HG03064 (cell line): ENCODE data around the gene DYNC1LI1.

Source experiments
- ATAC-seq: cut with Tn5 transposase; IDR thresholded peaks from one replicate; pipeline ENCODE4 v1.9.1; 2021; ENCODE audit warnings: low read depth; ENCODE audit not compliant: unreplicated experiment

The DYNC1LI1 gene

GRCh38 chr3:32570421-32571191 is at the start of gene DYNC1LI1:
Gene DYNC1LI1, minus strand, starts transcription at chr3:32570858. Its CDS starts 88 bp downstream, at chr3:32570770.
- ATAC-seq = peak; percentile 90

- ATAC-seq = no peak
Observed at GRCh38 chr3:32619395-32619794, 48.7 kb upstream of the DYNC1LI1 start.

GRCh38 chr3:32616267-32616962 is 45.8 kb upstream of the DYNC1LI1 start:
- no peak for ATAC-seq

DNA sequence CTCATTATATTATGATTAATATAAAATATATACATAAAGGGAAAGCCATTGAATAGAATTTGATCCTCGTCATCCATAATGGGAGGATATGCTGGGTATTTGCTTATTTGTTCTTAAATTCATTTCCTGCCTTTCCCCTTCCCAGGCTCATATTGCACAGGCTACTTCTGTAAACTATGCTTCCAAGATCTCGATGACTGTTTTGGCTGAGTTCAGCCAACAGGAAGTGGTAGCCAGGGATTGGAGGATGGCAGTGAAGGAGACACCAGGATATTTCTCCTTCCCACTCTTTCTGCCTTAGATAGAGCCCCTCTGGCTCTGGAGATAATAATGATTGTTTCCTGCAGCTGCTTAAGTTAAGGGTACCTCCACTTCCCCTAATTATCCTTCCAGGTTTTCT is 44.3 kb upstream of the DYNC1LI1 start:
- ATAC-seq = no peak

DNA sequence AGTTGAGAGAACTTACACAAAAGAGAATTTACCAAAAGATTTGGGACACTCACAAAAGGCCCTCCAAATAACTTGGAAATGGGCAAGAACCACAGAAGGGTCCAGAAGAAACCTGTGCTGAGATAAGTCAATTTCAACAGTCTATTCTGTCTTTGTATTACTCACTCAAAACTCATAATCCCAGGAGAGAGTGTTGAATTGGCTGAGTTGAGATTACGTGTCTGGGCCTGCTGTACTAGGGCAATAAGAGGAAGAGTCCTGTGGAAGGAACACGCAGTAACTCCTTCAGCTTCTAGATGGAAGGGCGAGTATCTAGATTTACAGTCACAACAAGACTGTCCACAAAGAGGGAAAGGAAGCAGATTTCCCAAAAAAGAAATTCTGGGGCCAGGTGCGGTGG is 42.5 kb upstream of the DYNC1LI1 start:
- ATAC-seq = no peak

- ATAC-seq = no peak
Observed at GRCh38 chr3:32612547-32612946, 41.9 kb upstream of the DYNC1LI1 start.

DNA sequence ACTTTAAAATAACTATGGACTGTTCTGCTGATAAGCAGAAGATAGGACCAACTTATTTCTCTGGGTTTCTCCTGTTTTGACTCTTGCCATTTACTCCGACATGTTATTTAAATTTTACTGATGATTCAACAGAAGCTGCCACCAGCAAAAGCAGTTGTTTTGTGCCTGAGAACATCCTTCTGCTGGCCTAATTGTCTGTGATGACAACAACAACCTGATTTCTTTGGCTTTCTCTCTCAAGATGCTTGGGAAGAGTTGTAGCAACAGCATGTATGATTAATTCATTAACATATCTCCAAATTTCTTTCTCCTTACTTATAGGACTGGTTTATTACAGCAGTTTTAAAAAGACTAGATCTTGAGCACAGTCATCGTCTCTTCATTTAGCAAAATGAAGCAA is 36.9 kb upstream of the DYNC1LI1 start:
- no peak for ATAC-seq

GRCh38 chr3:32606960-32607359 is 36.3 kb upstream of the DYNC1LI1 start:
- ATAC-seq = no peak

GRCh38 chr3:32606277-32606676 is 35.6 kb upstream of the DYNC1LI1 start:
- no peak for ATAC-seq

- no peak for ATAC-seq
Observed at GRCh38 chr3:32603064-32603463, 32.4 kb upstream of the DYNC1LI1 start.

- no peak for ATAC-seq
Observed at GRCh38 chr3:32602206-32602605, 31.5 kb upstream of the DYNC1LI1 start.

DNA sequence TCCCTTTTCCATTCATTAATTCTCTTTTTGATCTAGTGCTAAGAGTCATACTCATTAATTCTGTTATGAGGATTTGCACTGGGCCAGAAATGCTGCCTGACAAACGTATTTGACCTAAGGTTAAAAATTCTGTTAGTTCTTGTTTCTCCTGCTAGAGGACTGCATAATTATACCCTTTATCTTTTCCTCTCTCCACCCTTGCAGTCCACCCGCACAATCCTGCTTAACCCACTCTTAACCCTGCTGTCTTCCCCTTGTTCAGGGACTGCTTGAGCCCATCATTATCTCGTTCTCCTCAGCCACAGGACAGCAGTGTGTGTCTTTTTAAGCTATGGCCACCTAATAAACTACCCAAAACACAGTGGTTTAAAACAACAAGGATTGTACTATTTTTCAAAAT is 31.1 kb upstream of the DYNC1LI1 start:
- ATAC-seq = no peak

GRCh38 chr3:32597656-32598055 is 27.0 kb upstream of the DYNC1LI1 start:
- no peak for ATAC-seq

DNA sequence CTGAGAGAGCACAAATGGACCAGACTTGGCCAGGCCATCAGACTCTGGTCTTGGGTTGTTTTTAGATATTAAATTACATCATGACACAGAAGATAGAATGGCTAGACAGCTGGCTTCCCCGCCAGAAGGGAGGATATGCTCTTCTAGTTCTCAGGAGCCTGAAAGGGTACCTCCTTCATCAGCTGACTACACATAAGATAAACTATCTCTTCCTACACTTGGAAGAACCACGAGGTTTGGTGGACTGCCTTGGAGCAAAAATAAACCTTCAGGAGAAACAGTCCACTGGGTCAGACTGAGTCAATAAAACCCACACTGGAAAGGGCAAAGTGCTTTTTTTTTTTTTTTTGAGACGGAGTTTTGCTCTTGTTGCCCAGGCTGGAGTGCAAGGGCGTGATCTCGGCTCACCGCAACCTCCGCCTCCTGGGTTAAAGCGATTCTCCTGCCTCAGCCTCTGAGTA is 26.3 kb upstream of the DYNC1LI1 start:
- ATAC-seq = no peak

GRCh38 chr3:32596282-32596908 is 25.7 kb upstream of the DYNC1LI1 start:
- ATAC-seq = no peak

- ATAC-seq = no peak
Observed at GRCh38 chr3:32595323-32595722, 24.7 kb upstream of the DYNC1LI1 start.

GRCh38 chr3:32593903-32594525 is 23.4 kb upstream of the DYNC1LI1 start:
- no peak for ATAC-seq

DNA sequence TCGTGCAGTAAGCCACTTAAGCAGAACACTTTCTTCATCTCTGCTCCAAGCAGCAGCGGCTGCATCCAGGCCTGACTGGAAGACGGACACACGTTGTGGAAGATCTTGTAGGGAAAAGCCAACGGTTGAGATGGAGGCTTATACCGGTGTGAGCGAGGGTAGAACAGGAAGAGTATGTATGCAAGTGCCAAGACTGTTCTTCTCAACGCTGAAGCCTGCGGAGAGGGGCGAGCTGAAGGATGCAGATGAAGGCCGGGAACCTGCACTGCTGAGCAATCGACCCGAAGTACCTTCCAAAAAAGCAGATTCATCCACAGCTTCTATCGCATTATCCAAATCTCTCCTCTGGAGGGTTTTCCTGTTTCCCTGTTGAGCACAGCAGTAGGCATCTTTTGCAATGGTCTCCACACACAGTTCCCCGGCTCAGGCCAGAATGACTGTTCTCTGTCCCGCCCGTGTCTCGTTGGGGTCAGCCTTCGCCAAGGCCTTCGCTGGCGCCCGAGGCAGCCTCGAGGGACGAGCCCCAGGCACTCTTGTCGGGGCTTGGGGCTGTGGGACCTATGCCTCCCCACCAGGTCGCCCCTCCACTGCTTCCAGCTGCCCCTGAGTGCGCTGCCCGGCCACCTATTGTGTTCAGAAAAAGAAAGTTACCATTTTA is 22.2 kb upstream of the DYNC1LI1 start:
- no peak for ATAC-seq

- no peak for ATAC-seq
Observed at GRCh38 chr3:32592011-32592410, 21.4 kb upstream of the DYNC1LI1 start.

GRCh38 chr3:32591186-32591585 is 20.5 kb upstream of the DYNC1LI1 start:
- no peak for ATAC-seq

DNA sequence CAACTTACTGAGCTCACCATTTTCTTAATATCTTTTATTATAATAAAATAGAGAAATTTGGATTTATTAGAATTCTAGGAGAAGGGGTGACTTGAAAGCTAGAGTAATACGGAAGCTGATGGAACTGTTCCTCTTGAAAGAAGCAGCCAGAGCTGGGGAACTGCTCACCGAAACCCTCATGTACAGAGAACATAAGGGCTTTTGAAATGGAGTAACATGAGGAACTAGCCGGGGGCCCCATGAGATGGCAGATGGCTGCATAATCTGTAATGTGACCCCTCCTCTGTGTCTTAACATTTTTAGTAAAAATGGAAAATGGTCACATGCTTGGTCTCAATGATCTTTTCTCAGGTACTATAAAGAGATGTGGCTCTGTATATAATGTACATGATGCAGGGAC is 15.7 kb upstream of the DYNC1LI1 start:
- no peak for ATAC-seq
